ENCODE results near the gene GRB10.

Gene GRB10

DNA sequence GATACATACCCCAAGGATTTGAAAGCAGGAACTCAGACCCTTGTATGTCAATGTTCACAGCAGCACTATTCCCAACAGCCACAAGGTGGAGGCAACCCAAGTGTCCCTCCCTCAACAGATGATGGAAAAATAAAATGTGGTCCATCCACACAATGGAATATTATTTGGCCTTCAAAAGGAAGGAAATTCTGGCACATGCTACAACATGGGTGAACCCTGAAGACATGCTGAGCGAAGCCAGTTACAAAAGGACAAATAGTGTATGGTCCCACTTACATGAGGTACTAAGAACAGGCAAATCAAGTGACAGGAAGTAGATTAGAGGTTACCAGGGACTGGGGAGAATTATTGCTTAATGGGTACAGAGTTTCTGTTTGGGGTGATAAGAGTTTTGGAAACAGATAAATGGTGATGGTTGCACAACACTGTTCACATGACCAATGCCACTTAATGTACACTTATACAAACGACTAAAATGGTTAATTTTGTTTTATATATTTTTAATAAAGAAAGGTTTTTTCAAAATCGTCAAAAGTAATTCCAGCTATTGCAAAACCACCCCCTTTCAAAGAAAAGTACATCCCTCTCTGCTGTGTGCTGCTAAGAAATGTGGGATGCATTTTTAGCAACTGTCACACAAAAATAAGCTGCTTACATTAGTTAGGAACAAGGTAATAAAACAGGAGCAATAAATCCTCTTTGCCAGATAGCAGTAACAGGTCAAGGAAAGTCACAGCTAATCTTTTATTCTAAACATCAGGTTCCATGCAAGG lies 85.7 kb downstream of the GRB10 start:
- no peak overlapping the region for H3K4me3 ChIP-seq (ENCODE audit: low read depth, low read length)

DNA sequence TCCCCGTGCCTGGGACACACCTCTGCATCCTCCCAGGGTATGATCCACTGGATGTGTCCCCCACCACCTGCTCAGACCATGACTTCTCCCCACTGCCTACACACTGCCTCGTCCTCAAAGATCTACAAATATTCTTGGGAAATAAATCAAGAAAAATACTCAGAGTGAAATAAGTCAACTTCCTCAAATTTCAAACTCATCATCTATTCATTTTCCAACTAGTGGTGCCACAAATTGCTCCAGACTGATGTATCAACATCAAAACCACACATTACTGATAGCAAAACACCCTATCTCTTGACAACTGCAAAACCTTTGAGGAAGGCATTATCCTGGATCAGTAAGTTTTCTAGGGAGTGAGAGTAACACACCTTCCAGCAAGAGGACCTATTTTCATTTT lies 87.7 kb downstream of the GRB10 start:
- H3K4me3 ChIP-seq (ENCODE audit: low read depth, low read length), result no peak overlapping the region

DNA sequence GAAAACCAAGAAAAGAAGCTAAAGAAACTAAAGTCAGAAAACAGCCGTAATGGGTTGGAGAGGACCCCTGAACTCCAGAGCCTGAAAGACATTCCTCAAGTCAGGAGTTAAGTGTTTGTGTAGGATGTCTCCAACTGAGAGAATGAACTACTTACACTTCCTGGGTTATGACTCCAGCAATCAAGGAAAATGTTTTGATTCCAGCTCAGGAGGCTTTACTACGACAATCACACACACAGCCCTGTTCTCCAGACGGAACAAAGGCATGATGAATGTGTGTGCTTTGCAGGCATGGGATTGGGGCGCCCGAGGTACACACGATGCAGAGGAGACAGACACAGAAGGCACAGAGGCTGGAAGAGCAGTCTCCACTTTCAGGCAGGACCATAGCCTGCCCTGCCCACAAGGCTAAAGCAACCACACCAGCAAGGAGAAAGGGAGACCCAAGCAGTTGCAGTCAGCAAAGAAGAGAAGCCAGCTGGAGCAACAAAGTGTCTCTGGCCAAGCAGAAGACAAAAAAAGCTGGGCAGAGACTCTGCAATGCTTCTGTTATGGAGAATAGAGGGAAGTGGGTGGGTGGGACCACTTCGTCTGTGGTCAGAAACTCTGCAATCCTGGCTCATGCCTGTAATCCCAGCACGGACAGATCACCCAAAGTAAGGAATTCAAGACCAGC lies 89.1 kb downstream of the GRB10 start:
- H3K4me3 ChIP-seq (ENCODE audit: low read depth, low read length), result no peak overlapping the region

DNA sequence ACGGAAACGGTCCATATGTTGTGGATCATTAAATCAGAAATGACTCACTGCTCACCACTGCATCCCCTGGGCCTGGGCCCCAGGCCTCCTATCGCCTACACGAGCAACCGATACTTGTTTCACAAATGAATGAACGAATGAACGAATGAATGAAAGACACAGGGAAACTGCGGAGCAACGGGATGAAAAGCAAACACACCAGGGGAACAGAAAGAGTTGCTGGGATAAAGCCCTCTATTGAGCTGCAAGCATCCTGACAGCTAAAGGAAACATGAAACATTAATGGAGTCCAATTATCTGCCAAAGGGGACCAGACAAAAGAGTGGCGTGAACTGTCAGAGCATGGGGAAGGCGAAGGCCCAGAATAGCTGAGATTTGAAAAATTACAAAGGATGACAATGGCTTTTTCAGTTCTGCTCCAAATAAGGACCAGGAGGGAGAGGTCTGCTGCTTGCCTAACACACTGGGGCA lies 92.1 kb downstream of the GRB10 start:
- H3K4me3 ChIP-seq (ENCODE audit: low read depth, low read length), result no peak overlapping the region

DNA sequence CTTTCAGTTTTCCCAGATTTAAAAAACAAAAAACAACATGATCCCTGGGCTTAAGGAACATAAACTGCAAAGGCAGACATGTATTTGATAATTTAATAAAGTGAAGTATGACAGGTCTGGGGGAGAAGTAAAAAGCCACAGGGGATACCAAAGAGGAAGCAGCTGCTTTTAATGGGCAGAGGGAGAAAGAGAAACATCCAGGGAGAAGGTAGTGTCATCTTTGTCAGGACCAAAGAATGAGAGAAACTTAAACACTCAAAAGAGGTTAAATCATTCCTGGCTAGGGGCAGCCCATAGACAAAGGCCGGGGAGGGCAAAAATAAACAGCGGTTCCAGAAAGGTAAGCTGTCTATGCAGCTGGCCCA lies 94.5 kb downstream of the GRB10 start:
- H3K4me3 ChIP-seq (ENCODE audit: low read depth, low read length), result no peak overlapping the region

DNA sequence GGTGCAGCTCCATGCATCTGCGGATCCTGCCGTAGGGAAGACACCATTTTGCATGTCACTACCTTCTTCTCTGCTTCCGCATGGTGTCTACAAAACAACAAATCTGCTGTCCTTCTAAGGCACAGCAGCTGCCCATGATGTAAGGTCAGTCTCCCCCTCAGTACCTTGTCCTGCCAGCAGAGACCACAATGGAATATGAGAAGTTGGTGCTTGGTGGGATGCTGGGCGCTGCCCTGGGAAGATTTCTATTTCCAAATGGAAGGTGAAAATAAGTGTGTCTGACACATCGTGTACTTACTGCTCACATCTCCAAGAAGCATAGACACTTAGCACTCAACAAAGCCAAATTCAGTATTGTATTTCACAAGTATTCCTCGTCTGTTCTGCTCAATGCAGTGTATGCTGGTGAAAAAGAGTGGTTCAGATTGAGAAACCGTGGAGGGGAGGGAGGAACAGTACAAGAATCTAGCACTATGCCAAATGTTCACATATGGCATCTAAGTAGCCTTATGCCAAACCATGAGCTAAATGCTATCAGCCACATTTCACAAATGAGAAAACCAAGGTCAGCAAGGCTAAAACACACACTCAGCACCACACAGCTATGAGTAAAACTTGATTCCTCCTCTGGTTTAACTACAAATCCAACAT lies 95.0 kb downstream of the GRB10 start:
- H3K4me3 ChIP-seq (ENCODE audit: low read depth, low read length), result no peak overlapping the region

DNA sequence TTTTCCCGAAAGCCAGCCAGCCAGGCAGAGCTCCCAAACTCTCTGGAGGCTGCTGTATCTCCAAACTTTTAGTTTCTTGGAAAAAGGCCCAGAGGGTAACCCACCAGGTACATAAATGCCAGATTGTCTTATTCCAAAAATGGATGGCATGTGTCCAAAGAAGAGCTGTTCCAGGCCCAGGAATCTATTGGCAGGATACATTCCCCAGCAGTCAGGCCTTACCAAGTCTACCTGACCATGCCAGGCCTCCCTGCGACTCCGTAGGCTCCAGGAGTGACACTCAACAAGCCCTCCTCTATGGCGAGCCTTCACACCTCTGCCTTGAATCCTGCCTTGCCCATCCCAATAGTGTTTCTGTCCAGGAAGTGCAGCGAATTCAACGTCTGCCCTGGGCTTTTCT lies 95.6 kb downstream of the GRB10 start:
- H3K4me3 ChIP-seq (ENCODE audit: low read depth, low read length), result no peak overlapping the region

DNA sequence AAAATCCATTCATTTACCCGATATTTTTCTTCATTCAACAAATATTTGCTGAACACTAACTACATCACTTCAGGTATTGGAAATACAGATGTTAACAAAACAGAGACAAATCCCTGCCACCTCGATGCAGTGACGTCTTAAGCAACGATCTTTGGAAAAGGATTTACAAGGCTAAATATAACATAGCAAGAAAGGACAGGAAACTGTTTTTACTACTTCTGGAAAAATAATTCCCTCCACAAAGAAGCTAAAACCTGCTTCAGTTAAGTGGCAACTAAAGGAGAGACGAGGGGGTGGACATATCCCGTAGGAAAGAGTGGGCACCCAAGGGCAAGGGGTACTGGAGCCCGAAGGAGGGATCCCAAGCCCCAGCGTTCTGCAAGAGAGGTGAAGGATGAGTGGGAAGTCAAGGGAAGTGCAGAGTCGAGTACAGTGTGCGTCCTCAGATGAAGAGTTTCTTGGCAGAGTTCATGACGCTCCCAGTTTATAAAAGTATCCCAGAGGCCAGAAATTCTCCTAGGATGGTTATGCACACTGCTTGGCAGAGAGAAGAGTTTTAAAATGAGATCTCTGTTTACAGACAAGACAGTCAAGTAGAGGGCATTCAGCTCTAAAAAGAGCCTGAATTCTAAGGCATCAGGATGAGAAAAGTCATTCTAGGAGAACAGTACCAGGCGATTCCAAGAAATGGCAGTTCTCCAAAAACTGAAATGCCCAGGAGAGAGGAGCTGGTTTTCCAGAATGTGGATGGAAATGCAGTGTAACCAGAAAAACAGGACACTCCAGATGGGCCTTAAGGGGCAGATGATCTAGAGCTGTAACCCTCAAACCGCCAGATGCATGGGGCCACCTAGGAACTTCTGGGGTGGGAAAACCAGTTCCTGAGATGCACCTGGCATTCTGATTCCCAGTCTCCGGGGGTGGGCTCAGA lies 97.3 kb downstream of the GRB10 start:
- no peak overlapping the region for H3K4me3 ChIP-seq (ENCODE audit: low read depth, low read length)

DNA sequence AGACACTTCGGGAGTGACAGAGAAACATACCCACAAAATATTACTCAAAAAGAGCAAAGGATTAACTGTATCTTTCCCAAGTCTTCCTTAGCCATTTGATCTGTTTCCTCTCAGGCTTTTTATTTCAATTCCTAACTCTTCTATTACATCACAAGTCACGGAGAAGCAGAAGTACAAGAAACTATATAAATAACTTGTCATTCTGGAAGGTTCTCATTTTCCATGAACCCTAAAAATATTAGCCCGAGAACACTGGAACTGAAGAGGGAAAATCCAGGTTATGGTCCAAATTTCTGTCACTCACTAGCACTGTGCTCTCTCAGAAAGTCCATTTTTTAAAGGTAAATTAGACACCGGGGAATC lies 98.0 kb downstream of the GRB10 start:
- H3K4me3 ChIP-seq (ENCODE audit: low read depth, low read length), result no peak overlapping the region

DNA sequence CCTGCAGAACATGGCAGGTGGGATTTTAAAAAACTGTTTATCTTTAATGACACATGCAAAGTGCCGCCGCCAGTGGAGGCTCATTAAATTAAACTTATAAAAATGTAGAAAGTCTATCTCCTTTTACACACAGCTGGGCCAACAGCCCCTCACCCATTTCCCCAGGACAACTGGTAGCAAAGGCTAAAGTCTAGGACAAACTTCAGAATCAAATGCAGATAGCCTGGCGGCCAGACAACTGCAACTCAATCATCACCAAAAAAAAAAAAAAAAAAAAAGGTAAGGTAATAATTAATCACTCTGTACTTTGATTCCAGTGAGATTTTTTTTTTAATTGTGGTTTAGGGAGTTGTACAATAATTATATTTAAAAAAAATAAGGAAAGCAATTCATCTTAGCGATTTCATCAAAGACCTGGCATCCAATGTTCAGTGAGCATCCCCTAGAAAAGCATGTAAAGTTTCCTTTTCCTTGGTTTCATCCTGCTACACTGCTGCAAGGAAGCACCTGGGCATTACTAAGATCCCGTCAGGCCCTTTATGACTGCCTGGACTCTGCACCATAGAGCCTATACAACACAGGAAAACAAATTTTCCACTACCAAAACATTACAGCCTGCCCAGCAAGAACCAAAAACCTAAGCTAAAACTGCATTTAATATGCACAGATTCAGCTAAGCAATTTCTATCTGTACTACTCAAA lies 98.5 kb downstream of the GRB10 start:
- H3K4me3 ChIP-seq (ENCODE audit: low read depth, low read length), result no peak overlapping the region

DNA sequence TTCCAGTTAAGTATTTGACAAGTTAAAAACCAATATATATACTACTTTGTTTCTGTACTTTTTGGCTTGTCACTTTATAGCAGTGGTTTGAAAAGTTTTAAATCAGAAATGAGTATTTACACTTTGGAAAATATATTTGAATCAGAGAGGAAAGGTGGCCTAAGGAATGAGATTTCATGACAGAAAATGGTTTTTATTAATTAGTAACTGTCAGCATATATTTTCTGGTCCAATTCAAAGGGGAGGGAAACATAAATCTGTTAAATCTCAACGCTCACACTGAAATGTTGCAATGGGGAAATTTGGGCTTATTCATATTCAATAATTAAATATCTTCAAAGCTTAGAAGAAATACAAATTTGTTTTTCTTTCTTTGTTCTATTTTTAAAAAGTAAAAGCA lies 100.1 kb downstream of the GRB10 start:
- no peak overlapping the region for H3K4me3 ChIP-seq (ENCODE audit: low read depth, low read length)

DNA sequence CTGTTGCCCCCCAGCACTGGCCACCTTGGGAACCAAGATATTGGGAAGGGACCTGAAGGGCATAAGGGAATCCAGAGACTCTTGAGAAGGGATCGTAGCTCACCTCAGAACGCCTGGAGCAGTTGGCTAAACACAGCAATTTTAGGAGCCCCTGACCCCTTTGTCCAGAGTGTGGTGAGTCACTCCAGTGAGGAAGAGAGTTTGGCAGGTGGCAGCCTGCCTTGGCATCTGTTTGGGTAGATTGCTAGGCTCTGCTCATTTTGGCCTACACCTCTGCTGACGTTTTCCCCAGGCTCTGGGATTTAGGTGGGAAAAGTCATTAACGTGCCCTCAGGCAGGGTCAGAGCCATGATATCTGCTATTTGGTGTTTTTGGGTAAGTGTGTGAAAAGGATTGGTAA lies 100.6 kb downstream of the GRB10 start:
- H3K4me3 ChIP-seq (ENCODE audit: low read depth, low read length), result no peak overlapping the region

DNA sequence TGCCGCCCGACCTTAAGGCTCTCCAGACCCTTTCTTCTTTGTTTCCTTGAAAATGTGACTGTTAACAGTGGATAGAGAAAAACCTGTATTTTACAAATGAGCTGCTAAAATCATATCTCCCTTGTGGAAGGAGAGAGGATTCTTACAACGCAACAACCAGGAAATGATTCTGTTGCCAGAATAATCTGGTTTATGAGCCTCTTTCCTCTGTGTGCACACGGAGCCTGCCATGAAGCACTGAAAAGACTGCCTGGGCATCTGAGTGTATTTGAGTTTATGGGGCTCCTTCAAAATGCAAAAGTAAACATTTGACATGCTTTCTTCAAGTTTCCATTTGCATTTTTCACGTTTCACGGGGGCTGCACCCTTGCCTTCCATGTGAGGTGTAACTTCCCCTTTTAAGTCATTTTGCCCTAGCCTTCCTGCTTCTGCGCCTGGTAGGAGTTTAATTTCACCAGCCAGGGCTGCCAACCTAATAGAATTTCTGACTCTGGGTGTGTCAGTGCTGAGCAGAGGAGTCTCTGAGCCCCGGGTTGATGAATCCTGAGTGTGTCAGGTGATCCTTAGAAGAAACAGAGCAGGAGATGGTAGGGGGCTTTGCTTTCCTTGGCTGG lies 101.2 kb downstream of the GRB10 start:
- no peak overlapping the region for H3K4me3 ChIP-seq (ENCODE audit: low read depth, low read length)

DNA sequence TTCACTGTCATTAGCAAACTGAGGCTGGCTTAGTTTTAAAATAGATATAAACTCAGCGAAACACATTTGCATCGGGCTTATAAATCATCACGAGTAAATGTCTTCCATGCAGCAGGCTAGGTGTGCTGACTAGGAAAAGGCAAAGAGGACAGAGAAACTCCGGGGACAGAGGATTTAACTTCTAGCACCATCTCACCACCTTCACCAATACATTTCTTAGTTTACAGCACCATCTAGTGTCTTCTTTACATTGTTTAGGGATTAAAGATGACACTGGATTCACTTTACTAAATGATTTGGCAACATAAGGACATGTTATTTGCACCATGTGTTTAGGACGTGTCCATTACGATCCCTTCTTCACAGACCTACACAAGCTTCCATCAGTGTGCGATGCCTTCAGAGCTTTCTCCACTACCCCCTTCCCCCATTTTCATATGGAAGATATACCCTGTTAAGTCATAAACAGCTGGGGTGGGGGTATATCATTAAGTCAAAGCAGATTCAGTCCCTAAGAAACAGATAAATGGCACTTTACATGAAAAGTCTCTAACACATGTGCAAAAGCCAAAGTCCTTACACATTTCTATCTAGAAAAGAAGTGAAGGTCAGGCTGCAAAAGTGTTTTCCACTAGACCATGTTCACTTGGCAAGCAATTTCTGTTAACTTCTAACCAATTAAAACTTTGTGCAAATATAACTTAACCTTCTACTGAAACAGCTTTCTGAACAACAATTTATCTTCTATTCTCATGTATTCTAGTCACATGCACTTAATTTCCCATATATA lies 103.3 kb downstream of the GRB10 start:
- H3K4me3 ChIP-seq (ENCODE audit: low read depth, low read length), result no peak overlapping the region

DNA sequence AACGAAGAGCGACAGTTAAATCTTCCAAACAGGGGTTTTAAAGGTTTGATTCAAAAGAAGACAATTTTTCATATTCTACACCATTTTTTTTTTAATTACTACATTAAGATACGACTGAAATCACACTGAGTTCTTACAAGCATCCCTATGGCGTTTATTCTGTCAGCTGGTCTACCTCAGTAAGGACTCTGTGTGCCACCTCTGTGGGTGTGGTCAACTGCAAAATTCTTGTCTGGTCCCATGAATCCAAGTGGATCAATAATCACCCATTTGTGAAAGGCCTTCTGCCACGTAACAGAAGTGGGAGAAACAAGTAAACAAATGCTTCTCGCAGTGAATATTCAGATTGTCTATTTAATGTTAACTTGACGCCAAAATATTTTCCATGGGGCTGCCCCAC lies 104.1 kb downstream of the GRB10 start:
- no peak overlapping the region for H3K4me3 ChIP-seq (ENCODE audit: low read depth, low read length)

DNA sequence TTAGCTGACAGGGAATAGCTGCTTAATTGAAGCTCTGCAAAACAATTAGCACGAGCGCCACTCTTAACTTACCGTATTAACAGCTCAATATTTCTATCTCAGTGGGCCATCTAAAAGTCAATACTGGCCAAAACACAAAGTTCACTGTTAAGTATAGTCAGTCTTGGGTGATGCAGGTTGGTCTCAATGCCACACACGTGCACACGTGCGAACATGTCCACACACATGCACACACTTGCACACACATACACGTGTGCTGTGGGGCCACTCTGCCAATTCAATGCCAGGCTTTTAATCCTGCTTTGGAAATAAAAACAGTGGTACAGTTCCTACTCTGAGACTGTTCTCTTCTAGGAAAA lies 105.1 kb downstream of the GRB10 start:
- no peak overlapping the region for H3K4me3 ChIP-seq (ENCODE audit: low read depth, low read length)

DNA sequence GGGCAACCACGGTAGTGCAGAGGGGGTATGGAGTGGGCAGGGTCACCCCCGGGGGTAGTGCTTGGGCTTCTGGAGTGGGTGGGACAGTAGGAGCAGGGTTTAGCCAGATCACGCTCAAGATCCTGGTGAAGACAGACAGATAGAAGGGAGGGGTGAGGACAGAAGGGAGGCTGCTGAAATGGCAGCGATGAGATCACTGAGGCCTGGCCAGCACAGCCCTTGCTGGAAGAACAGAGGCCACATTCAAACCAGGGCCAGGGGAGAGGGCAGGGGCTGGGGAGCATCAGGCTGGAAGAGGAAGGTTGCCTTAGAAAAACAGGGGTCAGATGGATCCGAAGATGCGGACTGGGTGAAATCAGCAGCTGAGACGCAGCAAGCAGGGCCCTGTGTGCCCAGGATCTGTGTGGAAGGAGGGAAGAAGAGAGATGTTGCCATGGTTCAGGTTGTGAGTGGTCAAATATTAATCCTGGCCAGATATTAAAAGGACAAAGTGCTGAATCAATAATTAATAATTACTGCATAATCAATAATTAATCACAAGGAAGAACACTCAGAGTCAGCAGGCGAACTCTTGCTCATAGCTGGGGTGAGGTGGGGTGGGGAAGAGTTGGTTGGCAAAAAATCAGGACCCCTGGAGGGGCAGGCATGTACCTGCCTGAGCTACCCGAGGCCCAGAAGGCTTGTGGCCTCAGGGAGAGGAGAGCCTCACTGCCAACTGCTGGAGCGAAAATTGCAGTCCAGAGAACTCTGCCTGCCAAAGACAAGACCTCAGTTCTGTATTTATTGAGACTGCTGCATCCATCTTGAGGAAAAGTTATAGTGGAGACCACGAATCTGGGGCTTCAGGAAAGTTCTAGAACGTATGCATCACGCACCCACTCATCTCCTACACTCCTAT lies 105.7 kb downstream of the GRB10 start:
- no peak overlapping the region for H3K4me3 ChIP-seq (ENCODE audit: low read depth, low read length)

DNA sequence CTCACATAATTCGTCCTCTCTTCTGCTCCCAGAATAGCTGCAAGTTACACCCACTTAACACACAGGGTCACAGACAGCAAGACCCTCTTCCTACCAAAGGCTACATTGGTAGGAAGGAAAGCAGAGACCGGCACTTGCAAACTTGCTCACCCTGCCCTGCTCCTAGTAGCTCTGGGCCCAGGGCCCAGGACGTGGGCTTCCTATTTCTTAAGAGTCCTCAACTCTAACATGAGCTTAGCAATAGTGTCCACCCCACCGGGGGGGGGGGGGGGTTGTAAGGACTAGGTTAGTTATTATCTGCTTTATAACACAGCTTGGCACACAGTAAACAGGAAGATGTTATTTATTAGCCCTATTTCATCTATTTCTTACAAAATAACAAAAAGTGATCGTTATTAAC lies 106.6 kb downstream of the GRB10 start:
- no peak overlapping the region for H3K4me3 ChIP-seq (ENCODE audit: low read depth, low read length)

Data from iPS-11a (cell line).